Activated CD8-positive, alpha-beta T cell treated with anti-CD3 and anti-CD28 coated beads for 36 hours (primary cell): ENCODE measurements around the gene GRAPL. TPM values are rescaled to one million over a fixed set of nuclear protein-coding genes. Genes with fewer than 3 reads are reported as not detected.

Experiments used
- total RNA-seq, 2 experiments: library from RNA; stranded (reverse); gene quantifications; one replicate each; pipeline ENCODE4 v1.2.3, GENCODE V29; 2021

GRAPL gene
- total RNA-seq, 2 experiments from 2014 or later, result 5.1 to 6.5 TPM

Other genes with a start within 250 kb of the GRAPL start
- gene SLC5A10, start 175.4 kb upstream of the GRAPL start, total RNA-seq, result not detected
- 10 to 100 TPM; 11.9 to 12.1 TPM for gene FAM83G, start 122.8 kb upstream of the GRAPL start, total RNA-seq
- 10 to 100 TPM; 11.9 to 12.2 TPM for gene GRAP, start 80.6 kb upstream of the GRAPL start, total RNA-seq
- 1 to 10 TPM; 3.2 to 4.6 TPM for gene EPN2, start 109.8 kb downstream of the GRAPL start, total RNA-seq
- 1 to 10 TPM; 7.2 to 9.4 TPM for gene B9D1, start 235.1 kb downstream of the GRAPL start, total RNA-seq